ENCODE data around the gene CS. TPM values are rescaled to one million over a fixed set of nuclear protein-coding genes. Genes with fewer than 3 reads are reported as not detected.

The CS gene
- total and polyA plus RNA-seq, 2 of the 4 experiments (the other 2 are of a cell fraction), result 139 to 146 TPM

DNA sequence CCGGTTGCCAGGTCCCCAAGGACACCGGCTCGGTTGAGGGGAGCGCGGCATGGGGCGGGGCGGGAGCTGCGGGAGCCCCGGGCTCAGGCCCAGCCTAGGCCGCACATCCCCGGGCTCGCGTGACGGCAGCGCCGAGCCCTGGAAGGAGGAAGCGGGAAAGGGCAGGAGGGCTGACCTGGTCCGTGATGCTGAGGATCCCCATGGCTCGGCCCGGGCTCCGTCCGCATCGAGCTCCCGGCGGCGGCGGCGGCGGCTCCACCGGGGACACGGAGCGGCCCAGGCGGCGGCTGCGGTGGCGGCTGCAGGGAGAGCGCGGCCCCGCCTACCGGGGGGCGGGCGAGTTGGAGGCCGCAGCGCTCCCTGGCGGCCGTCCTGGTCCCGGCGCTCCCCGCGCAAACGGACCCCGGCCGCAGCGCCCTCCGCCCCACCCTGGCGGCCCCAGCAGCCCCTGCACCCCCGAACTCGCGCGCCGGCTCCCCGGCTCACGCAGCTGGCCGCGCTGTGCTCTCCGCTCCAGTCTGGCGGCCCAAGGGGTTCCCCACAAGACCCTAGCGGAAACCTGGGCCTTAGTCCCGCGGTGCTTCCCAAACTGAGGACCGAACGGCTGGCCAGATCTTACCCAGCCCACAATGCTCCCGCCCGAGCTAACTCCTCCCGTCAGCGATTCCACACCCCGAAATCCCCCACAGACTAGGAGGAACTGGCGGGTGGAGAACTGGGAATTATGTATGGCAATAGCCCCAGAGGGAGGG, 41.9 kb downstream of the CS start, which contains the start of gene ANKRD52:
ANKRD52 (minus strand) TSS at position 317 of the 752 bp plus-strand sequence; CDS start at position 202, 115 bp downstream.
- in situ Hi-C loops (cut with MboI; ENCODE audit: low sequenced_read_pairs), result no loop called here
- H3K9ac ChIP-seq (ENCODE audit: low read depth, low read length), result peak within 1 kb of the TSS; percentile 96
- peaks cover 35% of the 10 kb centered on the region for H3K36me3 ChIP-seq (ENCODE audit: control insufficient read depth, insufficient read depth, low read length)
- peak within 1 kb of the TSS; percentile 89 for H2AK5ac ChIP-seq (ENCODE audit: low read depth, low read length)
- H3K4me2 ChIP-seq (ENCODE audit: low read depth, low read length), result peak within 1 kb of the TSS; percentile 92
- H3K4ac ChIP-seq (ENCODE audit: low read depth, low read length), result peak within 1 kb of the TSS; percentile 85
- H3K56ac ChIP-seq (ENCODE audit: extremely low read depth, insufficient read depth, low read length), result peak within 1 kb of the TSS; percentile 79
- H4K8ac ChIP-seq (ENCODE audit: low read depth in 2 of 2, low read length in 2 of 2), result peak within 1 kb of the TSS; percentile 81 to 94
- peak within 1 kb of the TSS; percentile 89 for H3K14ac ChIP-seq (replicated peaks; ENCODE audit: low read depth, low read length)
- peaks cover 28% of the 10 kb centered on the region for H3K9me1 ChIP-seq (ENCODE audit: insufficient read depth, low read length)
- DNase-seq (peak; percentile 71), ATAC-seq (ENCODE audit: low read depth) (peak; percentile 86)
- peak within 1 kb of the TSS; percentile 94 for H3K4me3 ChIP-seq (ENCODE audit: insufficient read depth, low read depth, low read length)
- H2BK120ac ChIP-seq (ENCODE audit: low read depth, low read length), result peak within 1 kb of the TSS; percentile 60; the same call in 1 of the 2 replicates
- H2AK9ac ChIP-seq (replicated peaks; ENCODE audit: low read depth, low read length, poor library complexity), result peak within 1 kb of the TSS; percentile 97
- peak within 1 kb of the TSS; percentile 97 for H2AFZ ChIP-seq (replicated peaks; ENCODE audit: low read length, poor library complexity)
- H3K79me1 ChIP-seq (ENCODE audit: low read depth in 1 of 2, low read length in 2 of 2), result peaks cover 32 to 45% of the 10 kb centered on the region in 2 experiments
- H3K27ac ChIP-seq (ENCODE audit: insufficient read depth, low read length), result peak within 1 kb of the TSS; percentile 94
- POLR2A ChIA-PET (ENCODE audit: unreplicated experiment), result interaction anchor here (1.1 kb wide), 1 partner anchor 36 kb away, joined by 4 read pairs; the partner anchor contains the start of gene RNF41
- H4K20me1 ChIP-seq (ENCODE audit: insufficient read depth, low read length), result peaks cover 37% of the 10 kb centered on the region
- H3K9me3 ChIP-seq (ENCODE audit: control insufficient read depth, insufficient read depth, low read length), result no peaks in the 10 kb centered on the region
- intact Hi-C loops (cut with micrococcal nuclease), result loop anchor here (2.0 kb wide), 2 partner anchors 139 to 207 kb away; partner anchors contain the start of gene ZC3H10
- H2BK20ac ChIP-seq (ENCODE audit: low read depth, low read length), result 0 out of 2 replicates have a peak within 1 kb of the TSS, but pooled peaks have one; percentile 13
- WGBS, 2 experiments (ENCODE audit: extremely low coverage in 2 of 2, insufficient read length in 1 of 2), result 0% methylated on average over 50 of the region's 78 CpGs; no CpG with 5 or more reads in 1 of the 2 experiments
- H2BK5ac ChIP-seq (ENCODE audit: low read depth, low read length, poor library complexity, severe bottlenecking), result peak within 1 kb of the TSS; percentile 89
- H3K18ac ChIP-seq (ENCODE audit: low read depth, low read length), result peak within 1 kb of the TSS; percentile 36
- H2BK15ac ChIP-seq (ENCODE audit: low read depth, low read length), result peak within 1 kb of the TSS; percentile 23; the same call in 1 of the 3 replicates
- no peaks in the 10 kb centered on the region for H3K27me3 ChIP-seq (ENCODE audit: control insufficient read depth, insufficient read depth, low read length)
- peak within 1 kb of the TSS; percentile 94 for H3K23ac ChIP-seq (ENCODE audit: low read depth, low read length)
- peaks cover 22% of the 10 kb centered on the region for H3K4me1 ChIP-seq (ENCODE audit: control insufficient read depth, insufficient read depth, low read length)
- H4K5ac ChIP-seq (ENCODE audit: low read depth, low read length), result peak within 1 kb of the TSS; percentile 69
- H4K91ac ChIP-seq (ENCODE audit: insufficient read depth, low read depth, low read length), result peak within 1 kb of the TSS; percentile 77
- BruUV-seq (replicated peaks), result no TSS peak
- dilution Hi-C loops (cut with HindIII; ENCODE audit: low sequenced_read_pairs, unreplicated experiment), result no loop called here
- CTCF ChIA-PET, result interaction anchor here (0.6 to 1.2 kb wide), 5 partner anchors 8 to 69 kb away, joined by 3 read pairs; partner anchors contain the start of gene SMARCC2
- TF ChIP-seq, protein P1, sequence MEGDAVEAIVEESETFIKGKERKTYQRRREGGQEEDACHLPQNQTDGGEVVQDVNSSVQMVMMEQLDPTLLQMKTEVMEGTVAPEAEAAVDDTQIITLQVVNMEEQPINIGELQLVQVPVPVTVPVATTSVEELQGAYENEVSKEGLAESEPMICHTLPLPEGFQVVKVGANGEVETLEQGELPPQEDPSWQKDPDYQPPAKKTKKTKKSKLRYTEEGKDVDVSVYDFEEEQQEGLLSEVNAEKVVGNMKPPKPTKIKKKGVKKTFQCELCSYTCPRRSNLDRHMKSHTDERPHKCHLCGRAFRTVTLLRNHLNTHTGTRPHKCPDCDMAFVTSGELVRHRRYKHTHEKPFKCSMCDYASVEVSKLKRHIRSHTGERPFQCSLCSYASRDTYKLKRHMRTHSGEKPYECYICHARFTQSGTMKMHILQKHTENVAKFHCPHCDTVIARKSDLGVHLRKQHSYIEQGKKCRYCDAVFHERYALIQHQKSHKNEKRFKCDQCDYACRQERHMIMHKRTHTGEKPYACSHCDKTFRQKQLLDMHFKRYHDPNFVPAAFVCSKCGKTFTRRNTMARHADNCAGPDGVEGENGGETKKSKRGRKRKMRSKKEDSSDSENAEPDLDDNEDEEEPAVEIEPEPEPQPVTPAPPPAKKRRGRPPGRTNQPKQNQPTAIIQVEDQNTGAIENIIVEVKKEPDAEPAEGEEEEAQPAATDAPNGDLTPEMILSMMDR (conservative IDR thresholded peaks at IDR 0.05; ENCODE audit: low read depth, low read length), result peak; percentile 82
- no peak for TF ChIP-seq FOS (IDR thresholded peaks at IDR 0.05; ENCODE audit: low read depth, low read length)
- no peak for TF ChIP-seq NFE2L2 (IDR thresholded peaks at IDR 0.05; ENCODE audit: low read depth, low read length)
- peak; percentile 29; the same call in 1 of the 2 replicates for TF ChIP-seq MXI1 (IDR thresholded peaks at IDR 0.05; ENCODE audit: borderline replicate concordance, low read depth, low read length)
- TF ChIP-seq RCOR1 (IDR thresholded peaks at IDR 0.05; ENCODE audit: insufficient replicate concordance, low read length), result no peak
- TF ChIP-seq ELK1 (IDR thresholded peaks at IDR 0.05; ENCODE audit: borderline replicate concordance, low read depth, low read length), result no peak
- TF ChIP-seq BHLHE40 (IDR thresholded peaks at IDR 0.05; ENCODE audit: low read depth, low read length), result no peak
- TF ChIP-seq MAFK (IDR thresholded peaks at IDR 0.05; ENCODE audit: low read depth, low read length), result no peak
- peak; percentile 89; the same call in 1 of the 2 replicates for TF ChIP-seq MAZ (IDR thresholded peaks at IDR 0.05; ENCODE audit: borderline replicate concordance, low read depth, low read length)
- TF ChIP-seq RFX5 (IDR thresholded peaks at IDR 0.05; ENCODE audit: low read depth, low read length), result no peak
- peak; percentile 35; the same call in 1 of the 2 replicates for TF ChIP-seq SMC3 (IDR thresholded peaks at IDR 0.05; ENCODE audit: low read depth, low read length)
- TF ChIP-seq, protein P2, sequence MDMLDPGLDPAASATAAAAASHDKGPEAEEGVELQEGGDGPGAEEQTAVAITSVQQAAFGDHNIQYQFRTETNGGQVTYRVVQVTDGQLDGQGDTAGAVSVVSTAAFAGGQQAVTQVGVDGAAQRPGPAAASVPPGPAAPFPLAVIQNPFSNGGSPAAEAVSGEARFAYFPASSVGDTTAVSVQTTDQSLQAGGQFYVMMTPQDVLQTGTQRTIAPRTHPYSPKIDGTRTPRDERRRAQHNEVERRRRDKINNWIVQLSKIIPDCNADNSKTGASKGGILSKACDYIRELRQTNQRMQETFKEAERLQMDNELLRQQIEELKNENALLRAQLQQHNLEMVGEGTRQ (IDR thresholded peaks at IDR 0.05; ENCODE audit: low read depth, low read length), result no peak
- no peak for TF ChIP-seq CEBPB (IDR thresholded peaks at IDR 0.05; ENCODE audit: low read depth, low read length)
